Ovary (tissue), 9 donors: ENCODE measurements around the gene DAB1. TPM values are rescaled to one million over a fixed set of nuclear protein-coding genes. Genes with fewer than 3 reads are reported as not detected.
"Not testable (repeated sequence)": the region's sequence is repeated elsewhere in the genome, so short reads cannot be mapped to it uniquely, and the experiment has no call there.

Source experiments
- DNase-seq, 5 donors: peaks; one replicate each; pipeline ENCODE4 v3.0.0-alpha.2; 2019 to 2020
- H3K27ac ChIP-seq, 2 donors: fragments of 200-600 bp; one replicate each; pipeline versions ENCODE4 v1.5.1 to v1.8.0; 2019 to 2022
- H3K27me3 ChIP-seq: fragments of 200-600 bp; one replicate; pipeline ENCODE4 v1.8.0; 2022
- H3K36me3 ChIP-seq: fragments of 200-600 bp; sonication (generic); one replicate; pipeline ENCODE4 v1.5.1; 2019
- H3K4me1 ChIP-seq: one replicate; pipeline ENCODE4 v1.8.1; 2013; ENCODE audit warnings: mild to moderate bottlenecking, moderate library complexity; ENCODE audit not compliant: insufficient read depth
- H3K4me3 ChIP-seq: fragments of 200-600 bp; sonication (generic); one replicate; pipeline ENCODE4 v1.5.1; 2017
- H3K9me3 ChIP-seq, 2 donors: fragments of 200-600 bp in 1 of 2; sonication (generic) in 1 of 2; one replicate each; pipeline versions ENCODE4 v1.5.1 to v1.8.1; 2013 to 2019; ENCODE audit warnings: mild to moderate bottlenecking in 1 of 2, moderate library complexity in 1 of 2
- EP300 ChIP-seq: sonication (generic); formaldehyde crosslinking; IDR thresholded peaks from one replicate; pipeline ENCODE4 v1.6.1; 2017; ENCODE audit warnings: antibody characterized with exemption
- POLR2A ChIP-seq: fragments of 450-650 bp; IDR thresholded peaks from one replicate; pipeline ENCODE4 v1.6.1; 2017; ENCODE audit warnings: antibody characterized with exemption, mild to moderate bottlenecking, moderate library complexity
- WGBS, 3 donors: extraction: QIAGEN DNeasy Blood & Tissue Kit in 1 of 3; methylation state at CpG; one replicate each; pipeline versions ENCODE4 v1.1.5 to v1.1.7; 2013 to 2017; 5-methylcytosine and 5-hydroxymethylcytosine counted together
- intact Hi-C, 4 donors: fragments of 100-400 bp; cut with DNase I; formaldehyde crosslinking; loops; one replicate each; pipeline versions ENCODE4 v1.11.0 to v1.15.1; 2022 to 2023
- polyA plus RNA-seq, 2 donors: library from polyadenylated mRNA; stranded (reverse); fragments of 200-250 nt in 1 of 2; fragments of 350-450 nt in 1 of 2; fragmentation: Illumina TruSeq in 1 of 2; extraction: RNeasy Lipid Tissue Mini Kit (QIAGEN cat#74804) in 1 of 2; gene quantifications; one replicate each; pipeline ENCODE4 v1.2.3, GENCODE V29; 2013 to 2014
- total RNA-seq, 7 donors: library from RNA; depleted of rRNA in 2 of 7; stranded (reverse); fragments of >200 nt in 2 of 7; fragmentation: NEBNext Ultra II Directional in 3 of 7; extraction: Animal tissue kit (Norgen Biotek cat#: 25700) in 3 of 7; gene quantifications; one replicate each; pipeline versions ENCODE4 v1.1.0 to v1.2.4, GENCODE V29; 2016 to 2023
- TF ChIP-seq, protein P1 (sequence below), 3 donors: fragments of 450-650 bp in 2 of 3; fragments of 200-600 bp in 1 of 3; IDR thresholded peaks; one replicate each; pipeline versions ENCODE4 v1.5.1 to v1.8.0; 2016 to 2022; ENCODE audit warnings: antibody characterized with exemption in 3 of 3, mild to moderate bottlenecking in 1 of 3
- donor health status: DM: no; HTN: no; CAD: no; lungs with moderate emphysema.
- donor health status: DM: no; HTN: no; CAD: no.
- donor health status: Bipolar disorder and iron deficiency.
- donor health status: DM: yes; HTN: yes; CAD: no.
- donor health status: DM: no; HTN: no; CAD: no.
- donor health status: DM: yes; HTN: yes; CAD: no.

The DAB1 gene
- total and polyA plus RNA-seq, 9 donors: 0.22 to 5.5 (median 0.77) TPM

DNA sequence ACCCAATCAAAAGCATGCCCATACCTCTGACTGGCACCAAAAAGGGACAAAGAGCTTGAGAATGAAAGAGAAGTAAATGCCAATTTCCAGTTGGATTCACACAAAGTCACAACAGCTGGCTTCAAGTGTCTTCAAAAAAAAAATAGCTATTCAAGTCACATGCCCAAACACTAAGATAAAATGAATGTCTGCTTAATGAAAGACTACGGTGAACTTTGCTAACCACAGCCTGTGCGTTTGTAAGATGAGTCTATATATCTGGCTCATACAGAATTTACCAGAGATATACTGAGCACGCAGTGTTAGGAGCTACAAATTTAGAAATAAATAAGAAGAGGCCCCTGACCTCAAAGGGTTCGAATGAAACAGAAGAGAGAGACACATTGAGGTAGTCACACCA is 73.2 kb downstream of the DAB1 start:
- H3K27ac ChIP-seq: no peak overlapping the region
- intact Hi-C loops: loop anchor here in 1 of 4 donors (5.0 kb wide), 1 partner anchor 153 kb away; no protein-coding TSS in a partner anchor
- DNase-seq: no peak
- H3K27me3 ChIP-seq: no peaks in the 10 kb centered on the region
- no peaks in the 10 kb centered on the region for H3K36me3 ChIP-seq
- H3K4me1 ChIP-seq: no peaks in the 10 kb centered on the region
- TF ChIP-seq EP300 (no peak), POLR2A (no peak)
- TF ChIP-seq, protein P1, sequence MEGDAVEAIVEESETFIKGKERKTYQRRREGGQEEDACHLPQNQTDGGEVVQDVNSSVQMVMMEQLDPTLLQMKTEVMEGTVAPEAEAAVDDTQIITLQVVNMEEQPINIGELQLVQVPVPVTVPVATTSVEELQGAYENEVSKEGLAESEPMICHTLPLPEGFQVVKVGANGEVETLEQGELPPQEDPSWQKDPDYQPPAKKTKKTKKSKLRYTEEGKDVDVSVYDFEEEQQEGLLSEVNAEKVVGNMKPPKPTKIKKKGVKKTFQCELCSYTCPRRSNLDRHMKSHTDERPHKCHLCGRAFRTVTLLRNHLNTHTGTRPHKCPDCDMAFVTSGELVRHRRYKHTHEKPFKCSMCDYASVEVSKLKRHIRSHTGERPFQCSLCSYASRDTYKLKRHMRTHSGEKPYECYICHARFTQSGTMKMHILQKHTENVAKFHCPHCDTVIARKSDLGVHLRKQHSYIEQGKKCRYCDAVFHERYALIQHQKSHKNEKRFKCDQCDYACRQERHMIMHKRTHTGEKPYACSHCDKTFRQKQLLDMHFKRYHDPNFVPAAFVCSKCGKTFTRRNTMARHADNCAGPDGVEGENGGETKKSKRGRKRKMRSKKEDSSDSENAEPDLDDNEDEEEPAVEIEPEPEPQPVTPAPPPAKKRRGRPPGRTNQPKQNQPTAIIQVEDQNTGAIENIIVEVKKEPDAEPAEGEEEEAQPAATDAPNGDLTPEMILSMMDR (IDR thresholded peaks at IDR 0.05): no peak
- H3K4me3 ChIP-seq: no peak overlapping the region
- H3K9me3 ChIP-seq: no peaks in the 10 kb centered on the region
- 26 to 54% (median 28%) methylated on average over 4 of the region's 4 CpGs for WGBS, 3 donors

DNA sequence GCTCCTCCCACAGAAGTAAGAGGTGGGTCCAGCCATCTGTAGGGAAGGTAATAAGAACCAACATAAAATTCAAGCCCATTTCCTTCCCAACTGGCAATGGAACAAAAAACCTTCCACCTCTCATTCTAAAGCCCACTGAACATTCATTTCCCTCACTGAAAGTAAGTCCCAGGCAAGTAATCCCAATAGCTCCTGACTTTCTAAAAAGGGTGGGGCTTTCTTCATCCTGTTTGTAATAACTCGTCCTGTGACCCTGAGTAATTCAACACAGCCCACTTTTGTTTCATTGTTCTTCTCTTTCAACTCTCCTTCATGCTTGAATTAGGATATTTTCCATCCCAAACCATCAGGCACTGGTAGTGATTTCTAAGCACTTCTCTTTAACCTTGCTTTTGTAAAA is 74.9 kb downstream of the DAB1 start:
- Histone ChIP-seq H3K4me1 (no peaks in the 10 kb centered on the region), H3K4me3 (no peak overlapping the region), H3K36me3 (no peaks in the 10 kb centered on the region), H3K27ac (no peak overlapping the region), H3K9me3 (no peaks in the 10 kb centered on the region), H3K27me3 (no peaks in the 10 kb centered on the region)
- 10 to 38% (median 12%) methylated on average over 1 of the region's 1 CpG for WGBS, 3 donors
- no peak for DNase-seq
- intact Hi-C loops: no loop called here
- TF ChIP-seq POLR2A: no peak
- TF ChIP-seq, protein P1 (IDR thresholded peaks at IDR 0.05): no peak
- no peak for TF ChIP-seq EP300

DNA sequence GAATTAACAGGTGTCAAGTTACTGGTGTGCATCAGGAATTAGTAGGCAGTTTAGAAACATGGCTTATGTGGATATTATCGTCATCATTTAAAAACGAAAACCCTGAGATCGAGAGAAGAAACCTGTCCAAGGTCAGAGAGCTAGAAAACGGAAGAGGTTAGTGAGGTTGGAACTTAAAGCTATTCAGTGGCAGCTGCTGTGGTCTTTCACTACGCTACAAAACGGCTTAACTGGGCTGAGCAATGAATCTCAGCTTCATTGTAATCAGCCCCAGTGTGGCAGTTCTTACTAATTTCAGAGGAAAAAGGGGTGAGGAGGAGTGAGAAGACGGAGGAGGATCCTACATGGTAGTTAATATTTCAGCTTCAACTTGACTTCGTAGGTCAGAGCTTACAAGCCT is 77.9 kb downstream of the DAB1 start:
- intact Hi-C loops: no loop called here
- Histone ChIP-seq H3K4me3 (no peak overlapping the region), H3K27me3 (no peaks in the 10 kb centered on the region), H3K27ac (no peak overlapping the region), H3K36me3 (no peaks in the 10 kb centered on the region), H3K9me3 (no peaks in the 10 kb centered on the region), H3K4me1 (no peaks in the 10 kb centered on the region)
- TF ChIP-seq POLR2A: no peak
- no peak for DNase-seq
- 33 to 62% (median 49%) methylated on average over 8 of the region's 8 CpGs for WGBS, 3 donors

DNA sequence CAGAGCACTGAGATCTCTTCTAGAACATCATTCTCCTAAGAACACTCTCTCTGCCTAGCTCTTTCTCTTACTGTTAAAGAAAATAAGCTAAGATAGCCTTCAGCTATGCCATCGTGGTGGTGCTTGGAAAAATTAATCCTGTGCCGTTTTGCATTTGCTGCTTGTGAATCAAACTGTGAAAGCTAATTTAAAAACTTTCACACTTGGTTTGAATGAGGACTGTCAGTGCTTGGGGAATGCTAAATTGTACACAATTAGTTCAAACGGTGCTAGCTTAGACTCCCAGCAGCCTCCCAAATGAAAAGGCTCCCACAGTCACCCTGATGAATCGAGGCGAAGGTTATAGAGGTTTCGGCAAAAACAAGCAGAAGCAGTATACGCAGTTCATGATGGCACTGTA is 79.6 kb downstream of the DAB1 start:
- Histone ChIP-seq H3K36me3 (no peaks in the 10 kb centered on the region), H3K27ac (no peak overlapping the region), H3K9me3 (no peaks in the 10 kb centered on the region), H3K4me1 (no peaks in the 10 kb centered on the region), H3K4me3 (no peak overlapping the region), H3K27me3 (no peaks in the 10 kb centered on the region)
- intact Hi-C loops: no loop called here
- 81 to 87% (median 83%) methylated on average over 7 of the region's 7 CpGs for WGBS, 3 donors
- no peak for TF ChIP-seq POLR2A
- TF ChIP-seq, protein P1 (IDR thresholded peaks at IDR 0.05): no peak
- TF ChIP-seq EP300: no peak
- DNase-seq: no peak

DNA sequence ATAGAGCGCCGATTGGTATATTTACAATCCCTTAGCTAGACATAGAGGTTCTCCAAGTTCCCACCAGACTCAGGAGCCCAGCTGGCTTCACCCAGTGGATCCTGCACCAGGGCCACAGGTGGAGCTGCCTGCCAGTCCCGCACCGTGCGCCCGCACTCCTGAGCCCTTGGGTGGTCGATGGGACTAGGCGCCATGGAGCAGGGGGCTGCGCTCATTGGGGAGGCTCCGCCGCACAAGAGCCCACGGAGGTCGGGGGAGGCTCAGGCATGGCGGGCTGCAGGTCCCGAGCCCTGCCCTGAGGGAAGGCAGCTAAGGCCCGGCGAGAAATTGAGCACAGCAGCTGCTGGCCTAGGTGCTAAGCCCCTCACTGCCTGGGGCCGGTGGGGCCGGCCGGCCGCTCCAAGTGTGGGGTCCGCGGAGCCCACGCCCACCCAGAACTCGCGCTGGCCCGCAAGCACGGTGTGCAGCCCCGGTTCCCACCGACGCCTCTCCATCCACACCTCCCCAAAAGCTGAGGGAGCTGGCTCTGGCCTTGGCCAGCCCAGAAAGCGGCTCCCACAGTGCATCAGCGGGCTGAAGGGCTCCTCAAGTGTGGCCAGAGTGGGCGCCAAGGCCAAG is 80.5 kb downstream of the DAB1 start:
- H3K27me3 ChIP-seq, H3K27ac ChIP-seq, DNase-seq, H3K4me1 ChIP-seq, H3K9me3 ChIP-seq, H3K4me3 ChIP-seq, H3K36me3 ChIP-seq, intact Hi-C loops: not testable (repeated sequence)
- WGBS, 3 donors: 92 to 95% (median 93%) methylated on average over 34 of the region's 34 CpGs
